Dermis microvascular lymphatic vessel endothelial cell (primary cell): ENCODE measurements around the gene ELOVL2. TPM values are rescaled to one million over a fixed set of nuclear protein-coding genes. Genes with fewer than 3 reads are reported as not detected.
A peak's percentile ranks its signal among the peaks of the same experiment; 100 is the strongest.

Source experiments
- DNase-seq, 2 donors: peaks; one replicate each; pipeline versions ENCODE4 v3.0.0 to v3.0.0-alpha.2; 2010; ENCODE audit warnings: low read depth in 2 of 2
- total RNA-seq: library from RNA; depleted of rRNA; stranded (reverse); fragments of >200 nt; gene quantifications from 2 replicates; pipeline ENCODE4 v1.2.1, GENCODE V29; 2014

ELOVL2 gene
- total RNA-seq, 1 donor from 2014 or later = not detected

GRCh38 chr6:11058406-11058805 lies 14.3 kb upstream of the ELOVL2 start:
- DNase-seq = no peak

GRCh38 chr6:11056871-11057270 lies 12.8 kb upstream of the ELOVL2 start:
- no peak for DNase-seq

GRCh38 chr6:11055127-11055627 lies 11.1 kb upstream of the ELOVL2 start:
- DNase-seq = no peak

GRCh38 chr6:11054722-11055121 lies 10.6 kb upstream of the ELOVL2 start:
- DNase-seq = no peak

- DNase-seq = no peak
Observed at GRCh38 chr6:11053307-11053706, 9.2 kb upstream of the ELOVL2 start.

GRCh38 chr6:11050731-11051130 lies 6.6 kb upstream of the ELOVL2 start:
- peak in 1 of 2 donors; percentile 21 for DNase-seq

GRCh38 chr6:11044712-11045167 lies 635 bp upstream of the ELOVL2 start:
- DNase-seq = no peak

- DNase-seq = no peak
Observed at GRCh38 chr6:11043378-11043960, 636 bp downstream of the ELOVL2 start.

GRCh38 chr6:11042750-11043377 lies 1.2 kb downstream of the ELOVL2 start:
- no peak for DNase-seq

- no peak for DNase-seq
Observed at GRCh38 chr6:11042025-11042749, 1.9 kb downstream of the ELOVL2 start.

- no peak for DNase-seq
Observed at GRCh38 chr6:11040134-11040533, 4.0 kb downstream of the ELOVL2 start.

GRCh38 chr6:11039040-11039439 lies 5.1 kb downstream of the ELOVL2 start:
- no peak for DNase-seq

- no peak for DNase-seq
Observed at GRCh38 chr6:11036977-11037430, 7.1 kb downstream of the ELOVL2 start.

GRCh38 chr6:11036351-11036740 lies 7.8 kb downstream of the ELOVL2 start:
- no peak for DNase-seq

GRCh38 chr6:11035616-11036350 lies 8.3 kb downstream of the ELOVL2 start:
- no peak for DNase-seq

GRCh38 chr6:11033825-11034224 lies 10.3 kb downstream of the ELOVL2 start:
- no peak for DNase-seq

- DNase-seq = no peak
Observed at GRCh38 chr6:11030904-11031303, 13.2 kb downstream of the ELOVL2 start.

- no peak for DNase-seq
Observed at GRCh38 chr6:11028959-11029358, 15.1 kb downstream of the ELOVL2 start.

- DNase-seq = no peak
Observed at GRCh38 chr6:11027565-11028110, 16.5 kb downstream of the ELOVL2 start.

- DNase-seq = no peak
Observed at GRCh38 chr6:11025921-11026635, 18.0 kb downstream of the ELOVL2 start.

GRCh38 chr6:11025130-11025529 lies 19.0 kb downstream of the ELOVL2 start:
- no peak for DNase-seq
